DND-41 (cell line): ENCODE results near the gene GPNMB.

ENCODE experiments used
- ATAC-seq: fragments of 200-7000 bp; cut with Tn5 transposase; 3 replicates; pipeline ENCODE4 v1.9.1; 2021; ENCODE audit warnings: low read depth; ENCODE audit not compliant: insufficient read depth
- DNase-seq: peaks from one replicate; pipeline ENCODE4 v3.0.0-alpha.2; 2020
- H2AFZ ChIP-seq: 2 replicates; pipeline ENCODE4 v1.6.0; 2012; ENCODE audit warnings: low read depth, low read length
- H3K27ac ChIP-seq: 2 replicates; pipeline ENCODE4 v1.5.1; 2012; ENCODE audit warnings: low read length, inconsistent platforms
- H3K27me3 ChIP-seq: fragments of 200-600 bp; sonication (generic); 2 replicates; pipeline ENCODE4 v1.6.0; 2012; ENCODE audit warnings: low read length, mild to moderate bottlenecking, inconsistent platforms; ENCODE audit not compliant: insufficient read depth, poor library complexity
- H3K36me3 ChIP-seq: 2 replicates; pipeline ENCODE4 v1.5.1; 2012; ENCODE audit warnings: low read length, inconsistent platforms; ENCODE audit not compliant: insufficient read depth
- H3K4me1 ChIP-seq: 2 replicates; pipeline ENCODE4 v1.5.1; 2012; ENCODE audit warnings: mild to moderate bottlenecking, low read length; ENCODE audit not compliant: insufficient read depth
- H3K4me2 ChIP-seq: 2 replicates; pipeline ENCODE4 v1.6.0; 2012; ENCODE audit warnings: mild to moderate bottlenecking, moderate library complexity, low read length, inconsistent platforms; ENCODE audit not compliant: insufficient read depth
- H3K4me3 ChIP-seq, 2 experiments: fragments of 200-600 bp in 1 of 2; shearing (Covaris generic) in 1 of 2; 2 replicates each; pipeline ENCODE4 v1.5.1; 2012 to 2016; ENCODE audit warnings: inconsistent platforms in 2 of 2, low read length in 2 of 2, mild to moderate bottlenecking in 2 of 2, low read depth in 1 of 2, moderate library complexity in 1 of 2
- H3K79me2 ChIP-seq: 2 replicates; pipeline ENCODE4 v1.6.0; 2012; ENCODE audit warnings: low read length, inconsistent platforms; ENCODE audit not compliant: insufficient read depth
- H3K9ac ChIP-seq: 2 replicates; pipeline ENCODE4 v1.6.0; 2012; ENCODE audit warnings: low read depth, mild to moderate bottlenecking, inconsistent platforms, low read length, moderate library complexity
- H3K9me3 ChIP-seq: 2 replicates; pipeline ENCODE4 v1.5.1; 2012; ENCODE audit warnings: low read length, moderate library complexity, mild to moderate bottlenecking, inconsistent platforms; ENCODE audit not compliant: insufficient read depth, severe bottlenecking
- H4K20me1 ChIP-seq: 2 replicates; pipeline ENCODE4 v1.6.0; 2012; ENCODE audit warnings: low read length; ENCODE audit not compliant: insufficient read depth
- CTCF ChIP-seq: IDR thresholded peaks from 2 replicates; pipeline ENCODE4 v1.5.1; 2012; ENCODE audit warnings: borderline replicate concordance, low read length, moderate library complexity, mild to moderate bottlenecking; ENCODE audit not compliant: poor library complexity, severe bottlenecking; ENCODE audit errors: extremely low read depth
- EZH2 ChIP-seq: IDR thresholded peaks from 3 replicates; pipeline ENCODE4 v1.6.1; 2012; ENCODE audit warnings: borderline replicate concordance, low read depth, mild to moderate bottlenecking, moderate library complexity, low read length, inconsistent platforms; ENCODE audit not compliant: severe bottlenecking

Gene GPNMB

DNA sequence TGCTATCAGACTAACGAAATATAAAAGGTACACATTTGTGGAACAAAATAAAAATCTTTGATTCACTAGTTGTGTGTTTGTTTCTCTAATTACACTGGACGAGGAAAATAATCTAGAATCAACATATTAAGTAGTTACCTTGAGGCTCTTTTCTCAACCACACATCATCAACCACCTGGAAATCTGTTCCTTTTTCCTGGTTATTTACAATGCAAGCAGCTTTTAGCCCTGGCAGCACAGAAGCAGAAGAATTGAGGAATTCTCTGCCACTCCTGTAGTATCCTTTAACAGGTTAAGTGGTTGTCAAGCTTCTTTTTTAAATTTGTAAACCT, 41.0 kb upstream of the GPNMB start:
- Histone ChIP-seq H4K20me1 (no peaks in the 10 kb centered on the region), H3K27ac (no peak overlapping the region), H3K4me3 (no peak overlapping the region), H3K36me3 (peaks cover 8% of the 10 kb centered on the region; the same call in 1 of the 2 replicates), H3K9ac (no peak overlapping the region), H3K9me3 (no peaks in the 10 kb centered on the region), H2AFZ (no peak overlapping the region), H3K4me2 (no peak overlapping the region), H3K4me1 (no peaks in the 10 kb centered on the region), H3K79me2 (no peaks in the 10 kb centered on the region), H3K27me3 (no peaks in the 10 kb centered on the region)
- ATAC-seq, result no peak
- no peak for TF ChIP-seq EZH2
- no peak for TF ChIP-seq CTCF
- no peak for DNase-seq

GRCh38 chr7:23205909-23206767, 40.4 kb upstream of the GPNMB start:
- H3K4me2 ChIP-seq, result no peak overlapping the region
- no peak for DNase-seq
- ATAC-seq, result no peak

GRCh38 chr7:23207021-23207420, 39.6 kb upstream of the GPNMB start:
- no peaks in the 10 kb centered on the region for H3K79me2 ChIP-seq
- no peak overlapping the region for H3K27ac ChIP-seq
- no peak overlapping the region for H2AFZ ChIP-seq
- no peaks in the 10 kb centered on the region; the same call in 1 of the 2 replicates for H3K36me3 ChIP-seq
- no peaks in the 10 kb centered on the region for H4K20me1 ChIP-seq
- H3K9ac ChIP-seq, result no peak overlapping the region
- no peak for TF ChIP-seq EZH2
- TF ChIP-seq CTCF, result no peak
- ATAC-seq (no peak), DNase-seq (no peak)
- H3K4me3 ChIP-seq, result no peak overlapping the region
- no peaks in the 10 kb centered on the region for H3K4me1 ChIP-seq
- no peaks in the 10 kb centered on the region for H3K27me3 ChIP-seq
- no peaks in the 10 kb centered on the region for H3K9me3 ChIP-seq
- H3K4me2 ChIP-seq, result no peak overlapping the region

More at GRCh38 chr7:23205909-23206767, 40.4 kb upstream of the GPNMB start:
- no peak for TF ChIP-seq EZH2
- TF ChIP-seq CTCF, result no peak
- Histone ChIP-seq H3K9ac (no peak overlapping the region), H4K20me1 (no peaks in the 10 kb centered on the region), H3K27me3 (no peaks in the 10 kb centered on the region), H3K36me3 (peaks cover 3% of the 10 kb centered on the region; the same call in 1 of the 2 replicates), H3K27ac (no peak overlapping the region), H3K4me3 (no peak overlapping the region), H3K4me1 (no peaks in the 10 kb centered on the region), H2AFZ (no peak overlapping the region), H3K79me2 (no peaks in the 10 kb centered on the region), H3K9me3 (no peaks in the 10 kb centered on the region)
